Kidney epithelial cell (primary cell): ENCODE measurements around the gene FGF22. TPM values are rescaled to one million over a fixed set of nuclear protein-coding genes. Genes with fewer than 3 reads are reported as not detected.

Source experiments
- DNase-seq: peaks from one replicate; pipeline ENCODE4 v3.0.0-alpha.2; 2010; ENCODE audit warnings: low read depth
- H3K27me3 ChIP-seq: 2 replicates; pipeline ENCODE4 v1.6.0; 2011; ENCODE audit warnings: low read length; ENCODE audit not compliant: control insufficient read depth, insufficient read depth
- H3K36me3 ChIP-seq: 2 replicates; pipeline ENCODE4 v1.5.1; 2011; ENCODE audit warnings: low read length; ENCODE audit not compliant: control insufficient read depth, insufficient read depth
- H3K4me3 ChIP-seq: 2 replicates; pipeline ENCODE4 v1.5.1; 2011; ENCODE audit warnings: low read depth, mild to moderate bottlenecking, control low read depth, low read length
- CTCF ChIP-seq: IDR thresholded peaks from 2 replicates; pipeline ENCODE4 v1.5.1; 2011; ENCODE audit warnings: mild to moderate bottlenecking, moderate library complexity, low read length, control low read depth, inconsistent platforms; ENCODE audit not compliant: insufficient read depth, poor library complexity, severe bottlenecking
- total RNA-seq: library from RNA; depleted of rRNA; stranded (reverse); fragments of >200 nt; gene quantifications from 2 replicates; pipeline ENCODE4 v1.2.3, GENCODE V29; 2015

Gene FGF22
- total RNA-seq, 1 donor from 2014 or later, result not detected

DNA sequence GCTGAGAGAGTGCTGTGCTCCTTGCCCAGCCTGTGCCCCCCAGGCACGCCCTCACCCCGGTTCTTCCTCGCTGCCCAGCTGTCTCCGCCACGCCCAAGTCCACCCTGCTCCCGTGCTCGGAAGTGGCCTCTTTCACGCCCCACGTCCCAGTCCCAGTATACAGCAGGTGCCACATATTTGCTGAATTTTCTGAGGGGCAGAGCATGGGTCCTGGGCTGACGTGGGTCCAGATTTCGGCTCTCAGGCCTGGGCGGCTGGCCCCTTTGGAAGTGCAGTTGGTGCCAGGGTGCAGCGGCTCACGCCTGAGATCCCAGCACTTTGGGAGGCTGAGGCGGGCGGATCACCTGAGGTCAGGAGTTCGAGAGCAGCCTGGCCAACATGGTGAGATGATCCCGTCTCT is 46.6 kb upstream of the FGF22 start:
- Histone ChIP-seq H3K4me3 (no peak overlapping the region), H3K27me3 (peaks cover 63% of the 10 kb centered on the region), H3K36me3 (no peaks in the 10 kb centered on the region)
- DNase-seq, result no peak
- no peak for TF ChIP-seq CTCF

DNA sequence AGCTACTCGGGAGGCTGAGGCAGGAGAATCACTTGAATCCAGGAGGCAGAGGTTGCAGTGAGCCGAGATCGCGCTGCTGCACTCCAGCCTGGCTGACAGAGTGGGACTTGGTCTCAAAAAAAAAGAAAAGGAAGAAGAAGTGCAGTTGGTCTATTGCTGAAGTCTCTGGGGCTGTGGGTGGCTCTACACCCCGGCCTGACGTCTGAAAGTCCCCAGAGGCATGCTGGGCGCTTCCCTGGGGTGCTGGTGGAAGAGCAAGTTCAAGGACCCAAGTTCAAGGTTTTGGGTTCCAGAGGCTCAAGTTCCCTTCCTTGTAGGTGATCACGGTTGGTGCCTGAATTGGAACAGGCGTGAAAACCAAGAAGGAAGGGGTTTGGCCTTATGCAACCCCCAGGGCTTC is 46.2 kb upstream of the FGF22 start:
- DNase-seq, result no peak
- TF ChIP-seq CTCF, result no peak
- H3K27me3 ChIP-seq, result peaks cover 59% of the 10 kb centered on the region
- no peaks in the 10 kb centered on the region for H3K36me3 ChIP-seq
- no peak overlapping the region for H3K4me3 ChIP-seq

DNA sequence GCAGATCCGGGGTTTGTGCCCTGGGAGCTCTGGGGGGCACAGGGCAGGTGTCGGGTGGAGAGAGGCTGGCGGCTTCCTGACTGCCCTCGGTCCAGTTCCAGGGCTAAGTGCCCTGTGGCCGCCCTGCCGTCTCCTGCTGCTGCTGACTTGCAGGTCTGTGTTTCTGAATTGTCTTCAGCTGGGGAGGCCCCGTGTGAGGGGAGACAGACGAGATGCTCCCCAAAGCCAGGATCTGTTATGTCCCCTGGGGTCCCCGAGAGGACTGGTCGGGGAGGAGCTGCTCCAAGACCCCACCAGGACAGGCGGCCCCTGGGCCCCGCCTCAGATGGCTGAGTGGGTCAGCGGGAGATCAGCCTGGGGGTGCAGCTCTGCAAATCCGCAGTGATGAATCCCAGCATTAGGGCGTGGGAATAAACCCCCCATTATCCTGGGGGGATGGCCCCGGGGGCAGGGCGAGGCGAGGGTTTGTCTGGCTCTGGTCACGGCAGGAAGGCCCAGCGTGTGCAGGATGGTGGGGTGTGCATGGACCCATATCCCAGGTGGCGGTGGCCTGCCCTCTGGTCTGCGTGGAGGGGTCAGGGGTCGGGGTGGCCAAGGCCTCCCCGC is 45.3 kb upstream of the FGF22 start:
- no peak for DNase-seq
- Histone ChIP-seq H3K4me3 (no peak overlapping the region), H3K27me3 (peaks cover 50% of the 10 kb centered on the region), H3K36me3 (no peaks in the 10 kb centered on the region)
- TF ChIP-seq CTCF, result no peak

- Histone ChIP-seq H3K27me3 (peaks cover 45% of the 10 kb centered on the region), H3K4me3 (no peak overlapping the region), H3K36me3 (no peaks in the 10 kb centered on the region)
- TF ChIP-seq CTCF, result no peak
- DNase-seq, result no peak
Observed at GRCh38 chr19:595326-596262, 44.1 kb upstream of the FGF22 start.

GRCh38 chr19:596263-596655 is 43.4 kb upstream of the FGF22 start:
- Histone ChIP-seq H3K4me3 (no peak overlapping the region), H3K36me3 (no peaks in the 10 kb centered on the region), H3K27me3 (peaks cover 38% of the 10 kb centered on the region)
- no peak for TF ChIP-seq CTCF
- no peak for DNase-seq
